ENCODE results near the gene MYBPC1.

- TF ChIP-seq, protein P1, sequence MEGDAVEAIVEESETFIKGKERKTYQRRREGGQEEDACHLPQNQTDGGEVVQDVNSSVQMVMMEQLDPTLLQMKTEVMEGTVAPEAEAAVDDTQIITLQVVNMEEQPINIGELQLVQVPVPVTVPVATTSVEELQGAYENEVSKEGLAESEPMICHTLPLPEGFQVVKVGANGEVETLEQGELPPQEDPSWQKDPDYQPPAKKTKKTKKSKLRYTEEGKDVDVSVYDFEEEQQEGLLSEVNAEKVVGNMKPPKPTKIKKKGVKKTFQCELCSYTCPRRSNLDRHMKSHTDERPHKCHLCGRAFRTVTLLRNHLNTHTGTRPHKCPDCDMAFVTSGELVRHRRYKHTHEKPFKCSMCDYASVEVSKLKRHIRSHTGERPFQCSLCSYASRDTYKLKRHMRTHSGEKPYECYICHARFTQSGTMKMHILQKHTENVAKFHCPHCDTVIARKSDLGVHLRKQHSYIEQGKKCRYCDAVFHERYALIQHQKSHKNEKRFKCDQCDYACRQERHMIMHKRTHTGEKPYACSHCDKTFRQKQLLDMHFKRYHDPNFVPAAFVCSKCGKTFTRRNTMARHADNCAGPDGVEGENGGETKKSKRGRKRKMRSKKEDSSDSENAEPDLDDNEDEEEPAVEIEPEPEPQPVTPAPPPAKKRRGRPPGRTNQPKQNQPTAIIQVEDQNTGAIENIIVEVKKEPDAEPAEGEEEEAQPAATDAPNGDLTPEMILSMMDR (conservative IDR thresholded peaks at IDR 0.05; ENCODE audit: low read depth in 2 of 2) = no peak
- TF ChIP-seq EZH2phosphoT487 (IDR thresholded peaks at IDR 0.05; ENCODE audit: unreplicated experiment) (no peak), REST (IDR thresholded peaks at IDR 0.05; ENCODE audit: unreplicated experiment) (no peak), EZH2 (IDR thresholded peaks at IDR 0.05; ENCODE audit: low read depth, unreplicated experiment) (no peak), POLR2AphosphoS5 (IDR thresholded peaks at IDR 0.05; ENCODE audit: low read depth) (no peak), JUNB (IDR thresholded peaks at IDR 0.05; ENCODE audit: unreplicated experiment) (no peak)
These were observed 24.4 kb downstream of the MYBPC1 start for GRCh38 chr12:101619026-101619786.

Data from GM23338 (cell line).